Keratinocyte (primary cell): ENCODE measurements around the gene SPECC1.

Source experiments
- CTCF ChIP-seq, 3 experiments: IDR thresholded peaks in 1 of 3; conservative IDR thresholded peaks in 1 of 3; optimal IDR thresholded peaks in 1 of 3; 2 replicates in 2 of 3; 3 replicates in 1 of 3; pipeline versions ENCODE3 to v1.5.1; 2011; ENCODE audit warnings: low read length in 3 of 3, mild to moderate bottlenecking in 3 of 3, moderate library complexity in 2 of 3, control low read depth in 1 of 3, inconsistent platforms in 1 of 3; ENCODE audit not compliant: insufficient read depth in 2 of 3; ENCODE audit errors: extremely low read depth in 1 of 3
- EZH2 ChIP-seq: IDR thresholded peaks from one replicate; pipeline ENCODE4 v1.6.1; 2012; ENCODE audit warnings: inconsistent platforms, mild to moderate bottlenecking, low read length, moderate library complexity

DNA sequence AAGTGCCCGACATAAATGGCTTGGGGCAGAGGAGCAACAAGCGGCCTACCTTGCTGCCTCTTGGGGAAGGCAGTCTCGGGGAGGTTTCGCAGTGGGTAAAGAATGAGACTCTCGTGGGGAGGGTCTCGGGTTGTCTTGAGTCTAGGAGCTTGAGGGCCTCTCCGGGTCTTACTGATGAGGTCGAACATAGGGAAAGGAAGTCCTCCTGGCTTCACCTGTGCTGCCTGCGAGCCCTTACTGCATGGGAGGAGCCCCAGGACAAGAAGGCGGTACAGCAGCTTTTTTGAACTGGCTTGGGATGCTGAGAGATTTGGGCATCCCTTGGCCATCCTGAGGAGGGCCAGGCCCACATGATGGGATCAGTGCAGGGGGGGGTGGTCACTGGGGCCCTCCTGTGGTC lies 71.4 kb downstream of the SPECC1 start:
- TF ChIP-seq CTCF (optimal IDR thresholded peaks at IDR 0.05 in 1 of 3, IDR thresholded peaks at IDR 0.05 in 1 of 3, conservative IDR thresholded peaks at IDR 0.05 in 1 of 3; ENCODE audit: extremely low read depth in 1 of 3, insufficient read depth in 2 of 3, low read length in 3 of 3) (no peak), EZH2 (no peak)
